A549 (cell line): Measurements from ENCODE around the gene TRIP10. TPM values are rescaled to one million over a fixed set of nuclear protein-coding genes. Genes with fewer than 3 reads are reported as not detected.
"Not testable (repeated sequence)": the region's sequence is repeated elsewhere in the genome, so short reads cannot be mapped to it uniquely, and the experiment has no call there.

ENCODE experiments used
- ATAC-seq, 2 experiments: fragments of 200-7000 bp in 1 of 2; fragments of >200 bp in 1 of 2; cut with Nextera tagmentation in 1 of 2; cut with Tn5 transposase in 1 of 2; 3 replicates each; pipeline versions ENCODE4 v1.8.0 to v1.9.1; 2018 to 2020; ENCODE audit warnings: mild to moderate bottlenecking in 1 of 2, moderate library complexity in 1 of 2
- CTCF ChIA-PET: fragments of 300-600 bp; sonication (Branson Sonifier 250); formaldehyde crosslinking; extraction: SDS; loops from one replicate; lab custom pipeline; 2021; ENCODE audit warnings: antibody characterized with exemption, inconsistent platforms; lab: Yijun Ruan, JAX
- POLR2A ChIA-PET: fragments of 350-600 bp; formaldehyde crosslinking; extraction: SDS; loops from one replicate; lab custom pipeline; 2021; ENCODE audit warnings: antibody characterized with exemption, inconsistent platforms; lab: Yijun Ruan, JAX
- DNase-seq, 2 experiments: peaks; one replicate each; pipeline versions ENCODE4 v3.0.0 to v3.0.0-alpha.2; 2011 to 2016; ENCODE audit warnings: low read depth in 1 of 2, low spot score in 1 of 2
- FAIRE-seq: peaks from 2 replicates; lab custom pipeline; 2011; peaks lifted over from hg19 to GRCh38; lab: Jason Lieb, UNC
- H3K27ac ChIP-seq, 2 experiments: fragments of >200 bp; sonication (Bioruptor Twin); formaldehyde crosslinking; 3 replicates each; pipeline ENCODE4 v1.5.1; 2016 to 2017
- H3K4me1 ChIP-seq: fragments of >200 bp; sonication (Bioruptor Twin); formaldehyde crosslinking; 3 replicates; pipeline ENCODE4 v1.6.1; 2016
- H3K4me2 ChIP-seq: fragments of >200 bp; sonication (Bioruptor Twin); formaldehyde crosslinking; 3 replicates; pipeline ENCODE4 v1.6.1; 2016
- H3K4me3 ChIP-seq: fragments of >200 bp; sonication (Bioruptor Twin); formaldehyde crosslinking; 3 replicates; pipeline ENCODE4 v1.5.1; 2016
- H3K9me3 ChIP-seq: fragments of >200 bp; sonication (Bioruptor Twin); formaldehyde crosslinking; 3 replicates; pipeline ENCODE4 v1.6.1; 2016
- BHLHE40 ChIP-seq: IDR thresholded peaks from 2 replicates; pipeline ENCODE4 v1.6.1; 2012; ENCODE audit warnings: low read depth, low read length, inconsistent platforms
- CBX2 ChIP-seq: fragments of 200-600 bp; sonication (generic); IDR thresholded peaks from 2 replicates; pipeline ENCODE4 v1.6.1; 2016; ENCODE audit warnings: low read depth, mild to moderate bottlenecking, borderline replicate concordance
- CTCF ChIP-seq: fragments of >200 bp; sonication (Bioruptor Twin); formaldehyde crosslinking; IDR thresholded peaks from 3 replicates; pipeline ENCODE4 v1.5.1; 2016
- E2F6 ChIP-seq: IDR thresholded peaks from 2 replicates; pipeline ENCODE4 v1.6.1; 2012; ENCODE audit warnings: low read depth, borderline replicate concordance
- EHF ChIP-seq: fragments of 250-450 bp; sonication (Bioruptor Pico); IDR thresholded peaks from 2 replicates; pipeline ENCODE4 v1.5.0; 2020; ENCODE audit warnings: mild to moderate bottlenecking
- FOSL2 ChIP-seq, 2 experiments: fragments of 450-650 bp in 1 of 2; fragments of >200 bp in 1 of 2; sonication (Bioruptor Twin) in 1 of 2; formaldehyde crosslinking; IDR thresholded peaks; 2 replicates each; pipeline versions ENCODE4 v1.5.0 to v1.6.1; 2016 to 2020; ENCODE audit warnings: mild to moderate bottlenecking in 1 of 2, moderate library complexity in 1 of 2
- GATA3 ChIP-seq: IDR thresholded peaks from 2 replicates; pipeline ENCODE4 v1.6.1; 2012; ENCODE audit warnings: borderline replicate concordance
- HOXB5 ChIP-seq: fragments of 250-450 bp; sonication (Bioruptor Pico); IDR thresholded peaks from 2 replicates; pipeline ENCODE4 v1.5.0; 2020; ENCODE audit warnings: mild to moderate bottlenecking, moderate library complexity
- JUN ChIP-seq, 2 experiments: fragments of >200 bp; sonication (Bioruptor Twin); formaldehyde crosslinking; IDR thresholded peaks; 2 replicates in 1 of 2; 3 replicates in 1 of 2; pipeline ENCODE4 v1.6.1; 2016 to 2017
- KDM1A ChIP-seq: fragments of 200-600 bp; sonication (generic); IDR thresholded peaks from 2 replicates; pipeline ENCODE4 v1.6.1; 2016; ENCODE audit warnings: low read depth, mild to moderate bottlenecking
- KDM5A ChIP-seq: fragments of 200-600 bp; sonication (generic); IDR thresholded peaks from 2 replicates; pipeline ENCODE4 v1.6.1; 2016; ENCODE audit warnings: antibody characterized with exemption, mild to moderate bottlenecking
- NPAS2 ChIP-seq: fragments of 250-450 bp; sonication (Bioruptor Pico); IDR thresholded peaks from 2 replicates; pipeline ENCODE4 v1.8.0; 2022; ENCODE audit warnings: mild to moderate bottlenecking, moderate library complexity, borderline replicate concordance
- NR3C1 ChIP-seq: fragments of >200 bp; sonication (Bioruptor Twin); formaldehyde crosslinking; IDR thresholded peaks from 3 replicates; pipeline ENCODE4 v1.6.1; 2017
- PHF8 ChIP-seq: fragments of 200-600 bp; sonication (generic); IDR thresholded peaks from 2 replicates; pipeline ENCODE4 v1.6.1; 2016; ENCODE audit warnings: low read depth, mild to moderate bottlenecking, antibody characterized with exemption, moderate library complexity, borderline replicate concordance
- RAD21 ChIP-seq, 2 experiments: fragments of >200 bp in 1 of 2; sonication (Bioruptor Twin) in 1 of 2; formaldehyde crosslinking in 1 of 2; IDR thresholded peaks in 1 of 2; conservative IDR thresholded peaks in 1 of 2; 2 replicates in 1 of 2; 3 replicates in 1 of 2; pipeline ENCODE4 v1.6.1; 2012 to 2018; ENCODE audit warnings: inconsistent platforms in 1 of 2
- RARB ChIP-seq: fragments of 250-450 bp; sonication (Bioruptor Pico); IDR thresholded peaks from 2 replicates; pipeline ENCODE4 v1.8.0; 2021; ENCODE audit warnings: mild to moderate bottlenecking, moderate library complexity
- RCOR1 ChIP-seq: fragments of 150-350 bp; IDR thresholded peaks from 2 replicates; pipeline ENCODE4 v1.6.1; 2014; ENCODE audit warnings: antibody characterized with exemption, low read length, low read depth
- REST ChIP-seq: fragments of 200-600 bp; sonication (generic); IDR thresholded peaks from 2 replicates; pipeline ENCODE4 v1.6.1; 2016; ENCODE audit warnings: antibody characterized with exemption, mild to moderate bottlenecking, moderate library complexity
- RNF2 ChIP-seq: fragments of 200-600 bp; sonication (generic); IDR thresholded peaks from 2 replicates; pipeline ENCODE4 v1.6.1; 2016; ENCODE audit warnings: low read depth, mild to moderate bottlenecking, antibody characterized with exemption, moderate library complexity, borderline replicate concordance
- TFCP2L1 ChIP-seq: fragments of 250-450 bp; sonication (Bioruptor Pico); IDR thresholded peaks from 2 replicates; pipeline ENCODE4 v1.5.0; 2021; ENCODE audit warnings: mild to moderate bottlenecking
- ZNF302 ChIP-seq: fragments of 250-450 bp; sonication (Bioruptor Pico); IDR thresholded peaks from 2 replicates; pipeline ENCODE4 v1.9.0; 2021; ENCODE audit warnings: inconsistent platforms, mild to moderate bottlenecking, moderate library complexity
- ZSCAN20 ChIP-seq: fragments of 250-450 bp; sonication (Bioruptor Pico); IDR thresholded peaks from 2 replicates; pipeline ENCODE4 v1.8.0; 2022; ENCODE audit warnings: mild to moderate bottlenecking, moderate library complexity
- WGBS: methylation state at CpG from one replicate; pipeline ENCODE4 v1.1.6; 2017; ENCODE audit errors: missing lambda C conversion rate; 5-methylcytosine and 5-hydroxymethylcytosine counted together
- polyA plus RNA-seq, 4 experiments: library from polyadenylated mRNA; depleted of rRNA in 3 of 4; stranded (reverse); fragments of >200 nt; fragmentation: RNase III in 1 of 4; extraction: RNeasy Plus Mini Kit Qiagen cat#74134 plus additional on column Dnase treatment in 1 of 4; gene quantifications; 2 replicates in 3 of 4; 3 replicates in 1 of 4; pipeline ENCODE4 v1.2.3, GENCODE V29; 2011 to 2017

Gene TRIP10
- polyA plus RNA-seq, 2 of the 4 experiments (the other 2 are of a cell fraction), result 39.2 to 60.9 TPM

- DNase-seq (no peak), FAIRE-seq (no peak)
- CTCF ChIA-PET, result interaction anchor here (0.6 to 1.1 kb wide), 3 partner anchors 28 to 472 kb away, joined by 3 to 5 read pairs (median 3); no protein-coding TSS in a partner anchor
- no peak overlapping the region for H3K4me2 ChIP-seq
- POLR2A ChIA-PET, result no interaction called here
- H3K4me1 ChIP-seq, result no peaks in the 10 kb centered on the region; the same call in 2 of the 3 replicates
- no peak overlapping the region for H3K4me3 ChIP-seq
- peak overlapping the region in 1 of 2 experiments; percentile 18; a peak in 2 of 6 replicates for H3K27ac ChIP-seq
- no peak for TF ChIP-seq RNF2
- TF ChIP-seq, all 56 proteins: peak for 0
- ATAC-seq, result no peak; a peak in 1 of 6 replicates
- no peaks in the 10 kb centered on the region for H3K9me3 ChIP-seq
- 67% methylated on average over 6 of the region's 8 CpGs for WGBS
Observed at GRCh38 chr19:6773323-6773931, 33.9 kb downstream of the TRIP10 start.

- POLR2A ChIA-PET, result no interaction called here
- TF ChIP-seq CTCF (no peak), EHF (CRISPR knock-in tag) (no peak), PHF8 (no peak), GATA3 (no peak), HOXB5 (CRISPR knock-in tag) (no peak), RAD21 (conservative IDR thresholded peaks at IDR 0.05 in 1 of 2, IDR thresholded peaks at IDR 0.05 in 1 of 2) (no peak), KDM1A (no peak), NPAS2 (CRISPR knock-in tag) (no peak), CBX2 (no peak)
- Histone ChIP-seq H3K27ac (no peak overlapping the region), H3K4me3 (no peak overlapping the region), H3K9me3 (no peaks in the 10 kb centered on the region), H3K4me2 (no peak overlapping the region), H3K4me1 (no peaks in the 10 kb centered on the region)
- WGBS, result 25% methylated on average over 7 of the region's 11 CpGs
- CTCF ChIA-PET, result interaction anchor here (0.7 to 0.8 kb wide), 2 partner anchors 89 to 1217 kb away, joined by 3 read pairs; no protein-coding TSS in a partner anchor
- DNase-seq, result no peak
- no peak for FAIRE-seq
- no peak; a peak in 2 of 6 replicates for ATAC-seq
Observed at GRCh38 chr19:6774821-6775707, 35.6 kb downstream of the TRIP10 start.

GRCh38 chr19:6776045-6776444 is 36.6 kb downstream of the TRIP10 start:
- H3K4me3 ChIP-seq, H3K9me3 ChIP-seq, DNase-seq, FAIRE-seq, H3K4me2 ChIP-seq, ATAC-seq, H3K4me1 ChIP-seq, H3K27ac ChIP-seq, POLR2A ChIA-PET: not testable (repeated sequence)
- CTCF ChIA-PET, result interaction anchor here (0.8 kb wide), 1 partner anchor 88 kb away, joined by 3 read pairs; no protein-coding TSS in a partner anchor

GRCh38 chr19:6776999-6777398 is 37.5 kb downstream of the TRIP10 start:
- no peak overlapping the region for H3K27ac ChIP-seq
- DNase-seq (no peak), ATAC-seq (no peak), FAIRE-seq (no peak)
- CTCF ChIA-PET, result no interaction called here
- 77% methylated on average over 4 of the region's 4 CpGs for WGBS
- H3K4me3 ChIP-seq, result no peak overlapping the region
- no peak overlapping the region for H3K4me2 ChIP-seq
- H3K9me3 ChIP-seq, result no peaks in the 10 kb centered on the region
- POLR2A ChIA-PET, result no interaction called here
- peaks cover 8% of the 10 kb centered on the region; the same call in 2 of the 3 replicates for H3K4me1 ChIP-seq
- no peak for TF ChIP-seq JUN (IDR thresholded peaks at IDR 0.05)
- TF ChIP-seq ZSCAN20, result no peak
- no peak for TF ChIP-seq KDM5A
- TF ChIP-seq ZNF302, result no peak
- no peak for TF ChIP-seq FOSL2 (IDR thresholded peaks at IDR 0.05)
- TF ChIP-seq FOSL2 (CRISPR knock-in tag; IDR thresholded peaks at IDR 0.05), result no peak
- TF ChIP-seq BHLHE40, result no peak
- TF ChIP-seq PHF8, result no peak
- no peak for TF ChIP-seq TFCP2L1 (CRISPR knock-in tag)
- no peak for TF ChIP-seq NR3C1
- no peak for TF ChIP-seq RCOR1
- TF ChIP-seq RARB (CRISPR knock-in tag), result no peak
- no peak for TF ChIP-seq E2F6
- TF ChIP-seq REST, result no peak
